ENCODE measurements around the gene MIB1. TPM values are rescaled to one million over a fixed set of nuclear protein-coding genes. Genes with fewer than 3 reads are reported as not detected.

The MIB1 gene
- total and polyA plus RNA-seq, 9 of the 15 experiments (the other 6 are each of a cell fraction or from before 2014, with no cell fraction given): 7.2 to 43.8 (median 23.2) TPM

GRCh38 chr18:21815101-21815500 is 74.5 kb downstream of the MIB1 start:
- no peak overlapping the region for H3K27ac ChIP-seq (ENCODE audit: extremely low read depth, low read depth, low read length)
- no peak overlapping the region for H3K4me3 ChIP-seq
- WGBS (ENCODE audit: insufficient coverage, low coverage, missing lambda C conversion rate): 94% methylated on average over 2 of the region's 2 CpGs
- no peak overlapping the region for H3K4me2 ChIP-seq (ENCODE audit: insufficient read depth, low read length)
- H3K27me3 ChIP-seq (ENCODE audit: control insufficient read depth in 2 of 2, insufficient read depth in 2 of 2, low read length in 2 of 2): no peaks in the 10 kb centered on the region
- H3K9me1 ChIP-seq (ENCODE audit: control insufficient read depth, insufficient read depth, low read length): no peaks in the 10 kb centered on the region
- in situ Hi-C loops (cut with MboI) (no loop called here), intact Hi-C loops (cut with micrococcal nuclease) (no loop called here)
- DNase-seq (ENCODE audit: extremely low read depth in 1 of 4, low spot score in 3 of 4) (no peak), ATAC-seq (no peak), FAIRE-seq (no peak)
- no peak overlapping the region for H3K9ac ChIP-seq (ENCODE audit: insufficient read depth in 1 of 2, low read depth in 2 of 2, low read length in 2 of 2)
- no peaks in the 10 kb centered on the region for H3K9me3 ChIP-seq (replicated peaks; ENCODE audit: control insufficient read depth, insufficient read depth, low read depth, low read length)
- no peaks in the 10 kb centered on the region for H4K20me1 ChIP-seq (replicated peaks; ENCODE audit: control insufficient read depth, insufficient read depth, low read length)
- H3K36me3 ChIP-seq (ENCODE audit: control insufficient read depth, insufficient read depth, low read length): peaks cover 20% of the 10 kb centered on the region; the same call in 2 of the 3 replicates
- ChIA-PET CTCF (ENCODE audit: low intra/inter-chr PET ratio) (no interaction called here), POLR2A (no interaction called here)
- BruUV-seq (replicated peaks): no TSS peak
- H2AFZ ChIP-seq (ENCODE audit: low read depth, low read length): no peak overlapping the region
- no peaks in the 10 kb centered on the region for H3K79me2 ChIP-seq (ENCODE audit: control insufficient read depth, insufficient read depth, low read length)
- H3K4me1 ChIP-seq (replicated peaks in 1 of 2; ENCODE audit: control insufficient read depth in 2 of 2, insufficient read depth in 2 of 2, low read length in 2 of 2): no peaks in the 10 kb centered on the region
- no peak for TF ChIP-seq ZFX (CRISPR knock-in tag; IDR thresholded peaks at IDR 0.05)
- TF ChIP-seq RBM25 (IDR thresholded peaks at IDR 0.05; ENCODE audit: low read depth, low read length, severe bottlenecking): peak; percentile 19
- no peak for TF ChIP-seq ZNF212 (CRISPR knock-in tag; IDR thresholded peaks at IDR 0.05)
- peak; percentile 78 for TF ChIP-seq ZNF121 (CRISPR knock-in tag; conservative IDR thresholded peaks at IDR 0.05)

GRCh38 chr18:21820033-21820810 is 79.6 kb downstream of the MIB1 start:
- in situ Hi-C loops (cut with MboI) (no loop called here), intact Hi-C loops (cut with micrococcal nuclease) (no loop called here)
- Histone ChIP-seq H3K9ac (ENCODE audit: insufficient read depth in 1 of 2, low read depth in 2 of 2, low read length in 2 of 2) (no peak overlapping the region), H3K79me2 (ENCODE audit: control insufficient read depth, insufficient read depth, low read length) (no peaks in the 10 kb centered on the region), H3K9me3 (replicated peaks; ENCODE audit: control insufficient read depth, insufficient read depth, low read depth, low read length) (no peaks in the 10 kb centered on the region), H3K27me3 (ENCODE audit: control insufficient read depth in 2 of 2, insufficient read depth in 2 of 2, low read length in 2 of 2) (no peaks in the 10 kb centered on the region), H3K27ac (ENCODE audit: extremely low read depth, low read depth, low read length) (no peak overlapping the region), H3K4me2 (ENCODE audit: insufficient read depth, low read length) (no peak overlapping the region), H4K20me1 (replicated peaks; ENCODE audit: control insufficient read depth, insufficient read depth, low read length) (no peaks in the 10 kb centered on the region), H3K4me1 (replicated peaks in 1 of 2; ENCODE audit: control insufficient read depth in 2 of 2, insufficient read depth in 2 of 2, low read length in 2 of 2) (no peaks in the 10 kb centered on the region), H3K36me3 (ENCODE audit: control insufficient read depth, insufficient read depth, low read length) (peaks cover 28% of the 10 kb centered on the region), H2AFZ (ENCODE audit: low read depth, low read length) (no peak overlapping the region), H3K9me1 (ENCODE audit: control insufficient read depth, insufficient read depth, low read length) (no peaks in the 10 kb centered on the region), H3K4me3 (no peak overlapping the region)
- POLR2A ChIA-PET: interaction anchor here (0.5 to 0.9 kb wide), 3 partner anchors 19 to 219 kb away, joined by 3 to 4 read pairs (median 3); partner anchors contain the start of gene ESCO1
- CTCF ChIA-PET (ENCODE audit: low intra/inter-chr PET ratio): interaction anchor here (0.6 kb wide), 1 partner anchor 362 kb away, joined by 3 read pairs; no protein-coding TSS in a partner anchor
- no peak for FAIRE-seq
- BruUV-seq (replicated peaks): no TSS peak
- peak; percentile 68; the same call in 2 of the 3 replicates for ATAC-seq
- peak; percentile 11 to 25 (median 18) for DNase-seq (ENCODE audit: extremely low read depth in 1 of 4, low spot score in 3 of 4)
- 64% methylated on average over 2 of the region's 2 CpGs for WGBS (ENCODE audit: insufficient coverage, low coverage, missing lambda C conversion rate)
- TF ChIP-seq MLLT1 (IDR thresholded peaks at IDR 0.05) (no peak), ILF3 (IDR thresholded peaks at IDR 0.05; ENCODE audit: borderline replicate concordance) (no peak), ATF1 (CRISPR knock-in tag; IDR thresholded peaks at IDR 0.05) (no peak), ATF1 (tag; IDR thresholded peaks at IDR 0.05) (no peak), ZBTB7A (IDR thresholded peaks at IDR 0.05; ENCODE audit: borderline replicate concordance, control insufficient read depth, low read depth, low read length) (no peak), E2F4 (CRISPR knock-in tag; IDR thresholded peaks at IDR 0.05; ENCODE audit: low read depth) (no peak), RBM25 (IDR thresholded peaks at IDR 0.05; ENCODE audit: low read depth, low read length, severe bottlenecking) (no peak)
